Ovary (tissue), 9 donors: Measurements from ENCODE around the gene MEGF9. TPM values are rescaled to one million over a fixed set of nuclear protein-coding genes. Genes with fewer than 3 reads are reported as not detected.

Experiments
- DNase-seq, 5 donors: peaks; one replicate each; pipeline ENCODE4 v3.0.0-alpha.2; 2019 to 2020
- H3K27ac ChIP-seq, 2 donors: fragments of 200-600 bp; one replicate each; pipeline versions ENCODE4 v1.5.1 to v1.8.0; 2019 to 2022
- H3K27me3 ChIP-seq: fragments of 200-600 bp; one replicate; pipeline ENCODE4 v1.8.0; 2022
- H3K36me3 ChIP-seq: fragments of 200-600 bp; sonication (generic); one replicate; pipeline ENCODE4 v1.5.1; 2019
- H3K4me1 ChIP-seq: one replicate; pipeline ENCODE4 v1.8.1; 2013; ENCODE audit warnings: mild to moderate bottlenecking, moderate library complexity; ENCODE audit not compliant: insufficient read depth
- H3K4me3 ChIP-seq: fragments of 200-600 bp; sonication (generic); one replicate; pipeline ENCODE4 v1.5.1; 2017
- H3K9me3 ChIP-seq, 2 donors: fragments of 200-600 bp in 1 of 2; sonication (generic) in 1 of 2; one replicate each; pipeline versions ENCODE4 v1.5.1 to v1.8.1; 2013 to 2019; ENCODE audit warnings: mild to moderate bottlenecking in 1 of 2, moderate library complexity in 1 of 2
- EP300 ChIP-seq: sonication (generic); formaldehyde crosslinking; IDR thresholded peaks from one replicate; pipeline ENCODE4 v1.6.1; 2017; ENCODE audit warnings: antibody characterized with exemption
- POLR2A ChIP-seq: fragments of 450-650 bp; IDR thresholded peaks from one replicate; pipeline ENCODE4 v1.6.1; 2017; ENCODE audit warnings: antibody characterized with exemption, mild to moderate bottlenecking, moderate library complexity
- WGBS, 3 donors: extraction: QIAGEN DNeasy Blood & Tissue Kit in 1 of 3; methylation state at CpG; one replicate each; pipeline versions ENCODE4 v1.1.5 to v1.1.7; 2013 to 2017; 5-methylcytosine and 5-hydroxymethylcytosine counted together
- intact Hi-C, 4 donors: fragments of 100-400 bp; cut with DNase I; formaldehyde crosslinking; loops; one replicate each; pipeline versions ENCODE4 v1.11.0 to v1.15.1; 2022 to 2023
- polyA plus RNA-seq, 2 donors: library from polyadenylated mRNA; stranded (reverse); fragments of 200-250 nt in 1 of 2; fragments of 350-450 nt in 1 of 2; fragmentation: Illumina TruSeq in 1 of 2; extraction: RNeasy Lipid Tissue Mini Kit (QIAGEN cat#74804) in 1 of 2; gene quantifications; one replicate each; pipeline ENCODE4 v1.2.3, GENCODE V29; 2013 to 2014
- total RNA-seq, 7 donors: library from RNA; depleted of rRNA in 2 of 7; stranded (reverse); fragments of >200 nt in 2 of 7; fragmentation: NEBNext Ultra II Directional in 3 of 7; extraction: Animal tissue kit (Norgen Biotek cat#: 25700) in 3 of 7; gene quantifications; one replicate each; pipeline versions ENCODE4 v1.1.0 to v1.2.4, GENCODE V29; 2016 to 2023
- TF ChIP-seq, protein P1 (sequence below), 3 donors: fragments of 450-650 bp in 2 of 3; fragments of 200-600 bp in 1 of 3; IDR thresholded peaks; one replicate each; pipeline versions ENCODE4 v1.5.1 to v1.8.0; 2016 to 2022; ENCODE audit warnings: antibody characterized with exemption in 3 of 3, mild to moderate bottlenecking in 1 of 3
- donor health status: DM: no; HTN: no; CAD: no; lungs with moderate emphysema.
- donor health status: DM: no; HTN: no; CAD: no.
- donor health status: Bipolar disorder and iron deficiency.
- donor health status: DM: yes; HTN: yes; CAD: no.
- donor health status: DM: no; HTN: no; CAD: no.
- donor health status: DM: yes; HTN: yes; CAD: no.

MEGF9 gene
- total and polyA plus RNA-seq, 9 donors = 9.9 to 27.3 (median 14.6) TPM

DNA sequence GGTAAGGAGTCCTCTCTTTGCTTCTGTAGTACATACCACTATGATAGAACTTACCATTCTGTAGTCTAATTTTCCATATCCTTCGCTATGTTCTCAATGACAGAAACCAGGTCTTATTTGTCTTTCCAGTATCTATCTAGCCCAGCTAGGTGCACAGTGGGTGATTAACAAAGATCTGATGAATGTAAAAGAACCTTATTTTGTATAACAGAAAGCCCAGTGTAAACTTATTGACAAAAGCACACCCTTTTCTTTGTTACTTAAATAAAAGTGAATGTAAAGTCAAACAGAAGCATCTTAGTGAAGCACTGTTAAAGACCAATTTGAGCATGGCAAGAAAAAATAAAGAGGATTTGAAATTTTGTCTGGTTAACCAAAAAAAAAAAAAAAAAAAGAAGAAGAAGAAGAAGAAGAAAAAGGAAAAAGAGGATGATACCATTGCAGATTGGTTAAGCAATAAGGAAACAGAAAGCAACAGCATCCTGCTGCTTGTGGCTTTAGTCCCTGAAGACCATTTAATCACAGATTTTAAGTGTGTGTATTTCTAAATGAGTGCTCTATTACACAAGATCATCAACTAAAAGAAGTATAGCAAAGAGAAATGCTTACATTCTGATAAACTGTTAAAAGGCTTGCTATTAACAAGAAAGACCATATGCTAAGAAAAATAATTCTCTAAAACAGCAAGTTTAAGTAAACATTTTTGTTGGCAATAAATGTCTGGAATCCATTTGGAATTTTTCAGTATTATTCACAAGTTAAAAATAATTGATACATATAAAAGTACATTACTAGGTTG is 21.2 kb downstream of the MEGF9 start:
- no peak for DNase-seq
- Histone ChIP-seq H3K27ac (no peak overlapping the region), H3K27me3 (no peaks in the 10 kb centered on the region), H3K36me3 (no peaks in the 10 kb centered on the region), H3K4me3 (no peak overlapping the region), H3K4me1 (no peaks in the 10 kb centered on the region), H3K9me3 (no peaks in the 10 kb centered on the region)
- no peak for TF ChIP-seq EP300
- TF ChIP-seq, protein P1, sequence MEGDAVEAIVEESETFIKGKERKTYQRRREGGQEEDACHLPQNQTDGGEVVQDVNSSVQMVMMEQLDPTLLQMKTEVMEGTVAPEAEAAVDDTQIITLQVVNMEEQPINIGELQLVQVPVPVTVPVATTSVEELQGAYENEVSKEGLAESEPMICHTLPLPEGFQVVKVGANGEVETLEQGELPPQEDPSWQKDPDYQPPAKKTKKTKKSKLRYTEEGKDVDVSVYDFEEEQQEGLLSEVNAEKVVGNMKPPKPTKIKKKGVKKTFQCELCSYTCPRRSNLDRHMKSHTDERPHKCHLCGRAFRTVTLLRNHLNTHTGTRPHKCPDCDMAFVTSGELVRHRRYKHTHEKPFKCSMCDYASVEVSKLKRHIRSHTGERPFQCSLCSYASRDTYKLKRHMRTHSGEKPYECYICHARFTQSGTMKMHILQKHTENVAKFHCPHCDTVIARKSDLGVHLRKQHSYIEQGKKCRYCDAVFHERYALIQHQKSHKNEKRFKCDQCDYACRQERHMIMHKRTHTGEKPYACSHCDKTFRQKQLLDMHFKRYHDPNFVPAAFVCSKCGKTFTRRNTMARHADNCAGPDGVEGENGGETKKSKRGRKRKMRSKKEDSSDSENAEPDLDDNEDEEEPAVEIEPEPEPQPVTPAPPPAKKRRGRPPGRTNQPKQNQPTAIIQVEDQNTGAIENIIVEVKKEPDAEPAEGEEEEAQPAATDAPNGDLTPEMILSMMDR (IDR thresholded peaks at IDR 0.05) = no peak
- TF ChIP-seq POLR2A = no peak
- WGBS, 3 donors = 93 to 98% (median 95%) methylated on average over 1 of the region's 1 CpG
- intact Hi-C loops = no loop called here

DNA sequence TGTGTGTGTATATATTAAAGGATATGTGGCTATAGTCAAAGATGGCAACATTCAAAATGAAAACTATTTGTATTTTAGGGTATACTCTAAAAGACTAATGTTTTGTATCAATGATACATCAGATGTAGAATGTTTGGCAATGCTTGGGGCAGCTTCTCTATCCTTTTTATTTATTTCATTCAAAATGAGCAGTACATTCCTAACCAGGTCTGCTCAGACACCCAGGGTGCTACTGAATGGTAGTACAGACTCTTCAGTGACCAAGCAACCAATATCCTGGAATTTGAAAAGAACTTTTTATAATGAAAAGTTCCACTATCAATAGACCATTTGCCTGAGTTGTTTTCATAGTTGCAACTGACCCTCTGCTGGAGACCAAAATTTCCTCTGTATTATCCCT is 23.9 kb downstream of the MEGF9 start:
- Histone ChIP-seq H3K4me1 (no peaks in the 10 kb centered on the region), H3K36me3 (no peaks in the 10 kb centered on the region), H3K27ac (no peak overlapping the region), H3K27me3 (no peaks in the 10 kb centered on the region), H3K4me3 (no peak overlapping the region), H3K9me3 (no peaks in the 10 kb centered on the region)
- TF ChIP-seq POLR2A (no peak), EP300 (no peak)
- TF ChIP-seq, protein P1 (IDR thresholded peaks at IDR 0.05) = no peak
- no peak for DNase-seq
- intact Hi-C loops = no loop called here

DNA sequence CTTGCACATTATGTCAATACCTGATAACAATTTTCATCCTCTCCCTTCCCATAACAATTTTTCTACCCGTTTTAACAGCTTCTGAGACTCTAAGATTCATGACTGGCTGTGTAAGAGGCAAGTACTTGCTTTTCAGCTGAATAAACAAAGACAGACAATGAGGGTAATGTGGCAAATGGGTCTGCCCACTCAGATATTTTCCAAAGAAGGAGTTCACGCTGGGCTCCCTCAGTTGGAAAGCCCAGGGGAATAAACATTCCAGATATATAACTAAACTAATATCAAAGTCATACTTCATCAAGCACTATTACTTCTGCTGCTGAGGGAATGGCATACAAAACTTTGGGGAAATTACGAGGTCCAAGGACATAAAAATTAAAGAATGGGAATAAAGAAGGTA is 24.4 kb downstream of the MEGF9 start:
- H3K27me3 ChIP-seq = no peaks in the 10 kb centered on the region
- intact Hi-C loops = no loop called here
- H3K9me3 ChIP-seq = no peaks in the 10 kb centered on the region
- no peaks in the 10 kb centered on the region for H3K36me3 ChIP-seq
- no peaks in the 10 kb centered on the region for H3K4me1 ChIP-seq
- no peak for DNase-seq
- WGBS, 3 donors = 75 to 83% (median 78%) methylated on average over 3 of the region's 3 CpGs
- no peak overlapping the region for H3K4me3 ChIP-seq
- no peak for TF ChIP-seq POLR2A
- no peak for TF ChIP-seq EP300
- TF ChIP-seq, protein P1 (IDR thresholded peaks at IDR 0.05) = no peak
- H3K27ac ChIP-seq = no peak overlapping the region

DNA sequence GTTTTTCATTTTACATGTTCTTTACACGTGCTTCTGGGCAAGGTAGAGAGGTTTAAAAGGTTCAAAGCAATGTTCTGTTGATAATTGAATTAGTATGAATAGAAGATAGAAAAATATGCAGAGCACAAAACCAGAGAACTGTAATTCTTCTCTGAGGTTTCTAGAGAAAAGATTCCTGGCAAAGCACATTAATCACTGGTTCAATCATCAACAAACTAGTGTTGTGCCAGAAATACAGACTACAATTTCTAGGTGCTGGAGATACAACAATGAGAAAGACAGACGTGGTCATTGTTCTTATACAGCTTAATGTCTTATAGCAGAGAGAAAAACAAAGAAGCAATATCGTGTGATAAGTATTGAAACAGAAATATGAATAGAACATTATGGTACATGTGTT is 25.5 kb downstream of the MEGF9 start:
- intact Hi-C loops = no loop called here
- 74 to 75% (median 75%) methylated on average over 3 of the region's 3 CpGs for WGBS, 3 donors
- Histone ChIP-seq H3K27me3 (no peaks in the 10 kb centered on the region), H3K36me3 (no peaks in the 10 kb centered on the region), H3K27ac (no peak overlapping the region), H3K4me3 (no peak overlapping the region), H3K9me3 (no peaks in the 10 kb centered on the region), H3K4me1 (no peaks in the 10 kb centered on the region)
- DNase-seq = no peak
- TF ChIP-seq, protein P1 (IDR thresholded peaks at IDR 0.05) = no peak
- TF ChIP-seq POLR2A = no peak
